IPS-20b (cell line): ENCODE results near the gene PER1.
"Not testable (repeated sequence)": the region's sequence is repeated elsewhere in the genome, so short reads cannot be mapped to it uniquely, and the experiment has no call there.

Source experiments
- H3K27ac ChIP-seq: one replicate; pipeline ENCODE4 v1.5.1; 2013; ENCODE audit warnings: low read length
- H3K27me3 ChIP-seq: 2 replicates; pipeline ENCODE4 v1.6.1; 2013; ENCODE audit warnings: mild to moderate bottlenecking, low read length, inconsistent platforms; ENCODE audit not compliant: insufficient read depth
- H3K36me3 ChIP-seq: 2 replicates; pipeline ENCODE4 v1.6.1; 2013; ENCODE audit warnings: low read depth, mild to moderate bottlenecking, inconsistent platforms, low read length, moderate library complexity; ENCODE audit not compliant: insufficient read depth
- H3K4me1 ChIP-seq: 2 replicates; pipeline ENCODE4 v1.6.1; 2013; ENCODE audit warnings: mild to moderate bottlenecking, control low read depth, inconsistent platforms, low read length, moderate library complexity; ENCODE audit not compliant: insufficient read depth
- H3K4me3 ChIP-seq: 2 replicates; pipeline ENCODE4 v1.5.1; 2013; ENCODE audit warnings: mild to moderate bottlenecking, low read length, inconsistent platforms
- H3K9ac ChIP-seq: 2 replicates; pipeline ENCODE4 v1.6.1; 2013; ENCODE audit warnings: low read depth, mild to moderate bottlenecking, inconsistent platforms, low read length, moderate library complexity
- H3K9me3 ChIP-seq: 2 replicates; pipeline ENCODE4 v1.6.1; 2013; ENCODE audit warnings: mild to moderate bottlenecking, low read depth, low read length, inconsistent platforms; ENCODE audit not compliant: insufficient read depth

PER1 gene

GRCh38 chr17:8109661-8110455 lies 42.3 kb downstream of the PER1 start:
- Histone ChIP-seq H3K27me3 (peaks cover 67% of the 10 kb centered on the region), H3K9ac (no peak overlapping the region; the same call in 1 of the 2 replicates), H3K27ac (no peak overlapping the region), H3K9me3 (no peaks in the 10 kb centered on the region), H3K36me3 (no peaks in the 10 kb centered on the region), H3K4me3 (peak overlapping the region; percentile 80), H3K4me1 (no peaks in the 10 kb centered on the region)

- H3K9ac ChIP-seq, result no peak overlapping the region
- no peak overlapping the region for H3K4me3 ChIP-seq
- H3K27me3 ChIP-seq, result peaks cover 59% of the 10 kb centered on the region
- H3K36me3 ChIP-seq, result no peaks in the 10 kb centered on the region
- H3K9me3 ChIP-seq, result no peaks in the 10 kb centered on the region
- no peak overlapping the region for H3K27ac ChIP-seq
- H3K4me1 ChIP-seq, result no peaks in the 10 kb centered on the region
Observed at GRCh38 chr17:8108972-8109660, 43.1 kb downstream of the PER1 start.

- not testable (repeated sequence) for H3K4me3 ChIP-seq, H3K9me3 ChIP-seq, H3K27ac ChIP-seq, H3K4me1 ChIP-seq, H3K9ac ChIP-seq, H3K36me3 ChIP-seq
- H3K27me3 ChIP-seq, result peaks cover 41% of the 10 kb centered on the region
Observed at GRCh38 chr17:8106980-8107379, 45.2 kb downstream of the PER1 start.

- Histone ChIP-seq H3K27ac (no peak overlapping the region), H3K36me3 (no peaks in the 10 kb centered on the region), H3K4me1 (no peaks in the 10 kb centered on the region), H3K27me3 (peaks cover 31% of the 10 kb centered on the region), H3K9me3 (no peaks in the 10 kb centered on the region), H3K9ac (no peak overlapping the region), H3K4me3 (no peak overlapping the region)
Observed at GRCh38 chr17:8105957-8106398, 46.2 kb downstream of the PER1 start.

GRCh38 chr17:8104911-8105310 lies 47.3 kb downstream of the PER1 start:
- H3K36me3 ChIP-seq, result no peaks in the 10 kb centered on the region
- H3K4me3 ChIP-seq, result no peak overlapping the region

GRCh38 chr17:8103549-8103948 lies 48.7 kb downstream of the PER1 start:
- no peaks in the 10 kb centered on the region for H3K36me3 ChIP-seq
- H3K27ac ChIP-seq, result no peak overlapping the region
- no peaks in the 10 kb centered on the region for H3K4me1 ChIP-seq
- H3K4me3 ChIP-seq, result no peak overlapping the region
- no peaks in the 10 kb centered on the region for H3K9me3 ChIP-seq
- peaks cover 7% of the 10 kb centered on the region for H3K27me3 ChIP-seq
- no peak overlapping the region for H3K9ac ChIP-seq

More at GRCh38 chr17:8104911-8105310, 47.3 kb downstream of the PER1 start:
- H3K27ac ChIP-seq, result no peak overlapping the region
- peaks cover 20% of the 10 kb centered on the region for H3K27me3 ChIP-seq
- no peaks in the 10 kb centered on the region for H3K4me1 ChIP-seq
- H3K9me3 ChIP-seq, result no peaks in the 10 kb centered on the region
- no peak overlapping the region for H3K9ac ChIP-seq

DNA sequence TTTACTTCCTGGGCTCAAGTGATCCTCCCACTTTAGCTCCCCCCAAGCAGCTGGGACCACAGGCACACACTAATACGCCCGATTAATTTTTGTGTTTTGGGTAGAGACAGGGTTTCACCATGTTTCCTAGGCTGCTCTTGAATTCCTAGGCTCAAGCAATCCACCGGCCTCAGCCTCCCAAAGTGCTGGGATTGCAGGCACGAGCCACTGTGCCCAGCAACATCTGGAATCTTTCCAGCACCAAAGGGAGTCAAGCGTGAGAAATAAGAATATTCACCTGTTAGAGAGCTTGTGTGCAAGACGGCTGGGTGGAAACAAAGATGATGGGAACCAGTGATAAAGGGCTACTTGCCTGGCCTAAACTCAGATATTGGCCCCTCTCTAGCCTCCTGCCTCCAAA lies 50.5 kb downstream of the PER1 start:
- no peaks in the 10 kb centered on the region for H3K36me3 ChIP-seq
- no peaks in the 10 kb centered on the region; the same call in 1 of the 2 replicates for H3K27me3 ChIP-seq
- no peaks in the 10 kb centered on the region for H3K9me3 ChIP-seq
- no peak overlapping the region for H3K4me3 ChIP-seq
- H3K27ac ChIP-seq, result no peak overlapping the region
- no peaks in the 10 kb centered on the region for H3K4me1 ChIP-seq
- H3K9ac ChIP-seq, result no peak overlapping the region

DNA sequence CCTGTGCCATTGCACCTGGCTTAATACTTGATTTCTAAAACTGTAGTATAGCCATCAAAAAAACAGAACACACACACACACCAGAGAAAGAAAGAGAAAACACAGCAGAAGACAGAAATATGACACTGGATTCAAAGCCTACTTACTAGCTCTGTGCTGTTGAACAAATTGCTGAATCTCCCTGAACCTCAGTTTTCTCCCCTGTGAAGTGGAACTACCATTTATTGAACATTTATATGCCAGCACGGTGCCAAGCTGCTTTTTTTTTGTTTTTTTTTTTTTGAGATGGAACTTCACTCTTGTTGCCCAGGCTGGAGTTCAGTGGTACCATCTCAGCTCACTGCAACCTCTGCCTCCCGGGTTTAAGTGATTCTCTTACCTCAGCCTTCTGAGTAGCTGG lies 51.4 kb downstream of the PER1 start:
- H3K36me3 ChIP-seq, result no peaks in the 10 kb centered on the region
- no peak overlapping the region for H3K4me3 ChIP-seq
- H3K27me3 ChIP-seq, result peaks cover 7% of the 10 kb centered on the region; the same call in 1 of the 2 replicates
- no peaks in the 10 kb centered on the region for H3K9me3 ChIP-seq
- no peaks in the 10 kb centered on the region for H3K4me1 ChIP-seq
- H3K9ac ChIP-seq, result no peak overlapping the region
- no peak overlapping the region for H3K27ac ChIP-seq

DNA sequence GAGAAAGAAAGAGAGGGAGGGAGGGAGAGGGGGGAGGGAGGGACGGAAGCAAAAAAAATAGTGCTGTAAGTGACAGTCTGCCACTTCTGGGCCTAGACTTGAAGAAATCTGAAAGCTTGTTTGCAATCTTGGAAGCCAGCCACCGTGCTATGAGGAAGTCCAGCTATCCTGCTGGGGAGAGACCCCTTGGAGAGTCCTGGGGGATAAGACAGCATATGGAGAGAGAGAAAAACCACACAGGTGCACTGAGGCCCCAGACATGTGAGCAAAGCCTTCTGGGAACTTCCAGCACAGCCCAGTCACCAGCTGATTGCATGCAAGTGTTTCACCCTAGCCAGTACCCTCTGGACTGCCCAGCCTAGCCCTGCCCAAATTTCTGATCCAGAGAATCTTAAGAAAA lies 52.1 kb downstream of the PER1 start:
- no peak overlapping the region for H3K4me3 ChIP-seq
- H3K9ac ChIP-seq, result no peak overlapping the region
- H3K27ac ChIP-seq, result no peak overlapping the region
- peaks cover 12% of the 10 kb centered on the region; the same call in 1 of the 2 replicates for H3K27me3 ChIP-seq
- no peaks in the 10 kb centered on the region for H3K36me3 ChIP-seq
- H3K4me1 ChIP-seq, result no peaks in the 10 kb centered on the region
- no peaks in the 10 kb centered on the region for H3K9me3 ChIP-seq

DNA sequence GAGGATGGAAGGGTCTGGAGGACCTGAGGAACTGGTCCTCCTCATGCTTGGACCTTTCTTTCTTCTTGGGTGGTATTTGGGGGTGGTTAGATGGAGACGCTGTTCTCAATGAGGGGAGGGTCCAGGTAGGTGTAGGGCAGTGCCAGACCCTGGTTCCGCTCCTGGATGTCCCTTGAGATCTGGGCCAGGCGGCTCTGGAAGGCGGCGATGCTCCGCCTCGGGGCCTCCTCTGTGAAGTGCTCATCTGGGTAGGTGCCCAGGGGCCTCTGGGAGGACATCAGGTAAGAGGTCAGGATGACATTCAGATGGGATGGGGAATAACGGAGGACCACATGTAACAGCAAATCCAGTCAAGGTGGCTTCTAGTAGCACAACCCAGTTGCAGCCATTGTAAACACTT lies 55.7 kb downstream of the PER1 start:
- no peaks in the 10 kb centered on the region for H3K9me3 ChIP-seq
- no peaks in the 10 kb centered on the region for H3K4me1 ChIP-seq
- no peaks in the 10 kb centered on the region for H3K36me3 ChIP-seq
- H3K9ac ChIP-seq, result no peak overlapping the region
- peaks cover 17% of the 10 kb centered on the region; the same call in 1 of the 2 replicates for H3K27me3 ChIP-seq
- H3K4me3 ChIP-seq, result no peak overlapping the region
- no peak overlapping the region for H3K27ac ChIP-seq

GRCh38 chr17:8095361-8095760 lies 56.8 kb downstream of the PER1 start:
- no peaks in the 10 kb centered on the region for H3K4me1 ChIP-seq
- H3K9ac ChIP-seq, result no peak overlapping the region
- no peak overlapping the region for H3K27ac ChIP-seq
- H3K9me3 ChIP-seq, result no peaks in the 10 kb centered on the region
- H3K36me3 ChIP-seq, result no peaks in the 10 kb centered on the region
- no peak overlapping the region for H3K4me3 ChIP-seq
- peaks cover 21% of the 10 kb centered on the region; the same call in 1 of the 2 replicates for H3K27me3 ChIP-seq
